CD4-positive, alpha-beta T cell treated with Interleukin-15 for 4 hours (primary cell): ENCODE results near the gene OR13G1.
"Not testable (repeated sequence)": the region's sequence is repeated elsewhere in the genome, so short reads cannot be mapped to it uniquely, and the experiment has no call there.

ENCODE experiments used
- DNase-seq: peaks from one replicate; pipeline ENCODE4 v3.0.0-alpha.2; 2020; ENCODE audit warnings: low spot score

Gene OR13G1

GRCh38 chr1:247679639-247680038, at the start of gene OR13G1:
Gene OR13G1 (minus strand): TSS chr1:247679739. CDS start chr1:247673041, 6,698 bp downstream.
- DNase-seq, result no peak

GRCh38 chr1:247721222-247721621, 41.7 kb upstream of the OR13G1 start:
- DNase-seq, result no peak

GRCh38 chr1:247716546-247716945, 37.0 kb upstream of the OR13G1 start, which contains the start of gene OR6F1:
Gene OR6F1 (minus strand): TSS chr1:247716646. CDS start chr1:247712755, 3,891 bp downstream.
- no peak for DNase-seq

- no peak for DNase-seq
These were observed 34.2 kb upstream of the OR13G1 start for GRCh38 chr1:247713753-247714152.

GRCh38 chr1:247710681-247711080, 31.1 kb upstream of the OR13G1 start:
- DNase-seq, result not testable (repeated sequence)

- no peak for DNase-seq
These were observed 21.8 kb upstream of the OR13G1 start for GRCh38 chr1:247701338-247701737.

- peak; percentile 25 for DNase-seq
These were observed 1.9 kb upstream of the OR13G1 start for GRCh38 chr1:247681288-247681897.

- no peak for DNase-seq
These were observed 632 bp upstream of the OR13G1 start for GRCh38 chr1:247680171-247680570.

GRCh38 chr1:247669225-247669624, 10.3 kb downstream of the OR13G1 start:
- no peak for DNase-seq

GRCh38 chr1:247656221-247656875, 23.2 kb downstream of the OR13G1 start:
- no peak for DNase-seq

GRCh38 chr1:247653040-247653439, 26.5 kb downstream of the OR13G1 start:
- no peak for DNase-seq

- DNase-seq, result no peak
These were observed 31.7 kb downstream of the OR13G1 start for GRCh38 chr1:247647864-247648263.

GRCh38 chr1:247646867-247647266, 32.7 kb downstream of the OR13G1 start:
- no peak for DNase-seq

GRCh38 chr1:247642742-247643141, 36.8 kb downstream of the OR13G1 start:
- DNase-seq, result no peak

GRCh38 chr1:247639381-247639981, 40.1 kb downstream of the OR13G1 start:
- DNase-seq, result peak; percentile 2

GRCh38 chr1:247638781-247639180, 40.8 kb downstream of the OR13G1 start:
- DNase-seq, result no peak

- no peak for DNase-seq
These were observed 41.5 kb downstream of the OR13G1 start for GRCh38 chr1:247638011-247638410.

- no peak for DNase-seq
These were observed 51.6 kb downstream of the OR13G1 start for GRCh38 chr1:247627951-247628350.
